HAP-1 (cell line): ENCODE results near the gene BRAP.
"Not testable (repeated sequence)": the region's sequence is repeated elsewhere in the genome, so short reads cannot be mapped to it uniquely, and the experiment has no call there.

Experiments used
- DNase-seq, 2 experiments: peaks; one replicate each; pipeline ENCODE4 v3.0.0-alpha.2; 2016 to 2020; ENCODE audit warnings: low spot score in 2 of 2
- H3K27me3 ChIP-seq: fragments of 250-450 bp; sonication (Bioruptor Pico); 2 replicates; pipeline ENCODE4 v1.5.1; 2020; ENCODE audit warnings: low read depth, mild to moderate bottlenecking, moderate library complexity
- H3K36me3 ChIP-seq: fragments of 250-450 bp; sonication (Bioruptor Pico); replicated peaks from 2 replicates; pipeline ENCODE4 v1.5.1; 2020; ENCODE audit warnings: mild to moderate bottlenecking
- H3K4me1 ChIP-seq: fragments of 250-450 bp; sonication (Bioruptor Pico); 2 replicates; pipeline ENCODE4 v1.5.1; 2020; ENCODE audit warnings: mild to moderate bottlenecking
- H3K4me3 ChIP-seq: fragments of 250-450 bp; sonication (Bioruptor Pico); 2 replicates; pipeline ENCODE4 v1.5.1; 2020; ENCODE audit warnings: mild to moderate bottlenecking, moderate library complexity
- H3K9me3 ChIP-seq: fragments of 250-450 bp; sonication (Bioruptor Pico); 2 replicates; pipeline ENCODE4 v1.5.1; 2020; ENCODE audit warnings: mild to moderate bottlenecking, moderate library complexity
- in situ Hi-C: fragments of 300-500 bp; cut with MboI; formaldehyde crosslinking; loops from 3 replicates; pipeline ENCODE4 v1.14.3; 2020; ENCODE audit warnings: low sequenced_read_pairs, inconsistent platforms, mixed read lengths

BRAP gene

GRCh38 chr12:111691262-111691661, 5.5 kb upstream of the BRAP start:
- Histone ChIP-seq H3K4me1 (no peaks in the 10 kb centered on the region), H3K4me3 (no peak overlapping the region), H3K9me3 (no peaks in the 10 kb centered on the region), H3K27me3 (no peaks in the 10 kb centered on the region), H3K36me3 (peaks cover 15% of the 10 kb centered on the region)
- DNase-seq: no peak
- in situ Hi-C loops: no loop called here

DNA sequence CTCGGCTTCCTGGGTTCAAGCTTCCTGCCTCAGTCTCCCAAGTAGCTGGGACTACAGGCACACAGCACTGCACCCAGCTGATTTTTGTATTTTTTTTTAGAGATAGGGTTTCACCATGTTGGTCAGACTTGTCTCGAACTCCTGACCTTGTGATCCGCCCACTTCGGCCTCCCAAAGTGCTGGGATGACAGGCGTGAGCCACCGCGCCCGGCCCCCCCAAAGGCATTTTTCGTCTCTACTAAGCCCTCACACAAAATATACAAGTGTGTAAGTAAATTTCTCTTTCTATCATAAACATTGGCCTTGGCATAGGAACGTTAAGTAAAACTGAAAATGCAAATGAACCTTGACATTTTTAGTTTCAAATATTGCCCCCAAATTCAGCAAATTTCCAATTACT, 2.2 kb upstream of the BRAP start:
- in situ Hi-C loops: no loop called here
- Histone ChIP-seq H3K36me3 (peaks cover 7% of the 10 kb centered on the region), H3K4me3 (no peak overlapping the region), H3K27me3 (no peaks in the 10 kb centered on the region), H3K9me3 (no peaks in the 10 kb centered on the region), H3K4me1 (no peaks in the 10 kb centered on the region)
- no peak for DNase-seq

GRCh38 chr12:111687255-111687654, 1.5 kb upstream of the BRAP start:
- H3K36me3 ChIP-seq: peaks cover 8% of the 10 kb centered on the region
- no peak for DNase-seq
- in situ Hi-C loops: no loop called here
- no peak overlapping the region for H3K4me3 ChIP-seq
- no peaks in the 10 kb centered on the region for H3K27me3 ChIP-seq
- no peaks in the 10 kb centered on the region for H3K9me3 ChIP-seq
- H3K4me1 ChIP-seq: no peaks in the 10 kb centered on the region

- DNase-seq: no peak
- in situ Hi-C loops: no loop called here
- Histone ChIP-seq H3K4me1 (no peaks in the 10 kb centered on the region), H3K4me3 (peak overlapping the region; percentile 87), H3K36me3 (peaks cover 13% of the 10 kb centered on the region), H3K27me3 (no peaks in the 10 kb centered on the region), H3K9me3 (no peaks in the 10 kb centered on the region)
These were observed 884 bp upstream of the BRAP start for GRCh38 chr12:111686574-111687105.

- Histone ChIP-seq H3K36me3 (peaks cover 21% of the 10 kb centered on the region), H3K4me3 (peak overlapping the region; percentile 87), H3K4me1 (no peaks in the 10 kb centered on the region), H3K27me3 (no peaks in the 10 kb centered on the region), H3K9me3 (no peaks in the 10 kb centered on the region)
- in situ Hi-C loops: no loop called here
- DNase-seq: peak in 1 of 2 experiments; percentile 26
These were observed 390 bp downstream of the BRAP start for GRCh38 chr12:111685322-111685810.

GRCh38 chr12:111684485-111685198, 1.1 kb downstream of the BRAP start:
- Histone ChIP-seq H3K4me3 (peak overlapping the region; percentile 87), H3K36me3 (peaks cover 24% of the 10 kb centered on the region)
- H3K9me3 ChIP-seq, H3K27me3 ChIP-seq, in situ Hi-C loops, H3K4me1 ChIP-seq: not testable (repeated sequence)
- peak in 1 of 2 experiments; percentile 12 for DNase-seq

- DNase-seq: no peak
- H3K27me3 ChIP-seq: no peaks in the 10 kb centered on the region
- no peaks in the 10 kb centered on the region for H3K9me3 ChIP-seq
- no peak overlapping the region for H3K4me3 ChIP-seq
- peaks cover 3% of the 10 kb centered on the region; the same call in 1 of the 2 replicates for H3K4me1 ChIP-seq
- peaks cover 52% of the 10 kb centered on the region for H3K36me3 ChIP-seq
- in situ Hi-C loops: no loop called here
These were observed 8.6 kb downstream of the BRAP start for GRCh38 chr12:111677186-111677585.

GRCh38 chr12:111673503-111673902, 12.3 kb downstream of the BRAP start:
- in situ Hi-C loops: no loop called here
- H3K4me3 ChIP-seq: no peak overlapping the region
- H3K27me3 ChIP-seq: no peaks in the 10 kb centered on the region
- peaks cover 3% of the 10 kb centered on the region; the same call in 1 of the 2 replicates for H3K4me1 ChIP-seq
- peak in 1 of 2 experiments; percentile 12 for DNase-seq
- H3K9me3 ChIP-seq: no peaks in the 10 kb centered on the region
- H3K36me3 ChIP-seq: peaks cover 41% of the 10 kb centered on the region

- in situ Hi-C loops: no loop called here
- Histone ChIP-seq H3K36me3 (peaks cover 38% of the 10 kb centered on the region), H3K4me3 (no peak overlapping the region)
These were observed 12.9 kb downstream of the BRAP start for GRCh38 chr12:111672822-111673381.

GRCh38 chr12:111664961-111665865, 20.5 kb downstream of the BRAP start:
- peaks cover 37% of the 10 kb centered on the region for H3K36me3 ChIP-seq
- no peak for DNase-seq
- H3K9me3 ChIP-seq: no peaks in the 10 kb centered on the region
- H3K27me3 ChIP-seq: no peaks in the 10 kb centered on the region
- H3K4me1 ChIP-seq: no peaks in the 10 kb centered on the region
- in situ Hi-C loops: no loop called here
- H3K4me3 ChIP-seq: no peak overlapping the region

More at GRCh38 chr12:111672822-111673381, 12.9 kb downstream of the BRAP start:
- H3K4me1 ChIP-seq: peaks cover 3% of the 10 kb centered on the region; the same call in 1 of the 2 replicates
- H3K27me3 ChIP-seq: no peaks in the 10 kb centered on the region
- DNase-seq: no peak
- no peaks in the 10 kb centered on the region for H3K9me3 ChIP-seq

GRCh38 chr12:111664499-111664898, 21.3 kb downstream of the BRAP start:
- Histone ChIP-seq H3K36me3 (peaks cover 32% of the 10 kb centered on the region), H3K4me3 (no peak overlapping the region), H3K27me3 (no peaks in the 10 kb centered on the region), H3K9me3 (no peaks in the 10 kb centered on the region), H3K4me1 (no peaks in the 10 kb centered on the region)
- no peak for DNase-seq
- in situ Hi-C loops: no loop called here

DNA sequence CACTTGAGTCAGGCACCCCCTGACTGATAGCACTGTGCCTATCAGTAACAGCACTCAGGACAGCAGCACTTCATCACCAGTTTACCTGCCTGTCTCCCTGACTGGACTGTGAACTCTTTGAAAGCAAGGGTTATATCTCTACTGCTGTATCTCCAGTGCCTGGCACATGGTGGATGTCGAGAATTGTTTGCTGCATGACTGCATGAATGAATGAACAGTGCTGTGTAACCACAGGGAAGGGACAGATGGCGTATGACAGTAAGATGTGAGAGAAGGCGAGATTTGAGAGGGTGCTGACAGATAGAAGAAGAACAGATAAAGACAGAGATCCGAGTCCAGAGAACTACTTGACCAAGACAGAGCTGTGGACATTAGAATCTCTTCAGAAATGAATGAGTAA, 29.7 kb downstream of the BRAP start:
- no peaks in the 10 kb centered on the region for H3K4me1 ChIP-seq
- H3K27me3 ChIP-seq: no peaks in the 10 kb centered on the region
- H3K4me3 ChIP-seq: no peak overlapping the region
- DNase-seq: no peak
- no peaks in the 10 kb centered on the region for H3K9me3 ChIP-seq
- in situ Hi-C loops: no loop called here
- peaks cover 66% of the 10 kb centered on the region for H3K36me3 ChIP-seq

GRCh38 chr12:111655356-111655755, 30.4 kb downstream of the BRAP start:
- DNase-seq: no peak
- Histone ChIP-seq H3K4me1 (no peaks in the 10 kb centered on the region), H3K27me3 (no peaks in the 10 kb centered on the region), H3K36me3 (peaks cover 70% of the 10 kb centered on the region), H3K4me3 (no peak overlapping the region), H3K9me3 (no peaks in the 10 kb centered on the region)
- in situ Hi-C loops: no loop called here
